ENCODE data around the gene FAM193A.

- no peak for TF ChIP-seq CREB5 (CRISPR knock-in tag; IDR thresholded peaks at IDR 0.05; ENCODE audit: low read depth)
- no peak for TF ChIP-seq CSRNP3 (CRISPR knock-in tag; IDR thresholded peaks at IDR 0.05)
- TF ChIP-seq ISL1 (CRISPR knock-in tag; IDR thresholded peaks at IDR 0.05), result no peak
- TF ChIP-seq RARB (CRISPR knock-in tag; IDR thresholded peaks at IDR 0.05), result no peak
- no peak for TF ChIP-seq TOX (CRISPR knock-in tag; IDR thresholded peaks at IDR 0.05; ENCODE audit: borderline replicate concordance)
- no peak for TF ChIP-seq OSR1 (CRISPR knock-in tag; IDR thresholded peaks at IDR 0.05)
- no peak for TF ChIP-seq ZNF8 (CRISPR knock-in tag; IDR thresholded peaks at IDR 0.05)
- TF ChIP-seq, protein P1, sequence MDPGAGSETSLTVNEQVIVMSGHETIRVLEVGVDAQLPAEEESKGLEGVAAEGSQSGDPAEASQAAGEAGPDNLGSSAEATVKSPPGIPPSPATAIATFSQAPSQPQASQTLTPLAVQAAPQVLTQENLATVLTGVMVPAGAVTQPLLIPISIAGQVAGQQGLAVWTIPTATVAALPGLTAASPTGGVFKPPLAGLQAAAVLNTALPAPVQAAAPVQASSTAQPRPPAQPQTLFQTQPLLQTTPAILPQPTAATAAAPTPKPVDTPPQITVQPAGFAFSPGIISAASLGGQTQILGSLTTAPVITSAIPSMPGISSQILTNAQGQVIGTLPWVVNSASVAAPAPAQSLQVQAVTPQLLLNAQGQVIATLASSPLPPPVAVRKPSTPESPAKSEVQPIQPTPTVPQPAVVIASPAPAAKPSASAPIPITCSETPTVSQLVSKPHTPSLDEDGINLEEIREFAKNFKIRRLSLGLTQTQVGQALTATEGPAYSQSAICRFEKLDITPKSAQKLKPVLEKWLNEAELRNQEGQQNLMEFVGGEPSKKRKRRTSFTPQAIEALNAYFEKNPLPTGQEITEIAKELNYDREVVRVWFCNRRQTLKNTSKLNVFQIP (CRISPR knock-in tag; IDR thresholded peaks at IDR 0.05; ENCODE audit: borderline replicate concordance, low read depth), result no peak
- TF ChIP-seq ARNTL (CRISPR knock-in tag; IDR thresholded peaks at IDR 0.05; ENCODE audit: borderline replicate concordance, low read depth), result no peak
Observed at GRCh38 chr4:2646396-2647149, 110.1 kb downstream of the FAM193A start.
